ENCODE data around the gene CYBB.

The CYBB gene

GRCh38 chrX:37860721-37861120, 80.9 kb downstream of the CYBB start:
- H3K27ac ChIP-seq = no peak overlapping the region
- H3K4me2 ChIP-seq (ENCODE audit: low read length) = no peak overlapping the region
- no peaks in the 10 kb centered on the region for H3K9me3 ChIP-seq (ENCODE audit: control insufficient read depth, low read length)
- H3K9ac ChIP-seq = no peak overlapping the region
- no peaks in the 10 kb centered on the region for H3K4me1 ChIP-seq
- no peak overlapping the region for H2AFZ ChIP-seq
- no peaks in the 10 kb centered on the region for H3K36me3 ChIP-seq (ENCODE audit: control insufficient read depth, insufficient read depth, low read length)
- no peaks in the 10 kb centered on the region for H3K79me2 ChIP-seq
- TF ChIP-seq, protein P1, sequence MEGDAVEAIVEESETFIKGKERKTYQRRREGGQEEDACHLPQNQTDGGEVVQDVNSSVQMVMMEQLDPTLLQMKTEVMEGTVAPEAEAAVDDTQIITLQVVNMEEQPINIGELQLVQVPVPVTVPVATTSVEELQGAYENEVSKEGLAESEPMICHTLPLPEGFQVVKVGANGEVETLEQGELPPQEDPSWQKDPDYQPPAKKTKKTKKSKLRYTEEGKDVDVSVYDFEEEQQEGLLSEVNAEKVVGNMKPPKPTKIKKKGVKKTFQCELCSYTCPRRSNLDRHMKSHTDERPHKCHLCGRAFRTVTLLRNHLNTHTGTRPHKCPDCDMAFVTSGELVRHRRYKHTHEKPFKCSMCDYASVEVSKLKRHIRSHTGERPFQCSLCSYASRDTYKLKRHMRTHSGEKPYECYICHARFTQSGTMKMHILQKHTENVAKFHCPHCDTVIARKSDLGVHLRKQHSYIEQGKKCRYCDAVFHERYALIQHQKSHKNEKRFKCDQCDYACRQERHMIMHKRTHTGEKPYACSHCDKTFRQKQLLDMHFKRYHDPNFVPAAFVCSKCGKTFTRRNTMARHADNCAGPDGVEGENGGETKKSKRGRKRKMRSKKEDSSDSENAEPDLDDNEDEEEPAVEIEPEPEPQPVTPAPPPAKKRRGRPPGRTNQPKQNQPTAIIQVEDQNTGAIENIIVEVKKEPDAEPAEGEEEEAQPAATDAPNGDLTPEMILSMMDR (IDR thresholded peaks at IDR 0.05) = no peak
- H3K27me3 ChIP-seq (ENCODE audit: control insufficient read depth, insufficient read depth, low read length) = no peaks in the 10 kb centered on the region
- H3K4me3 ChIP-seq (ENCODE audit: low read depth, low read length) = no peak overlapping the region

DNA sequence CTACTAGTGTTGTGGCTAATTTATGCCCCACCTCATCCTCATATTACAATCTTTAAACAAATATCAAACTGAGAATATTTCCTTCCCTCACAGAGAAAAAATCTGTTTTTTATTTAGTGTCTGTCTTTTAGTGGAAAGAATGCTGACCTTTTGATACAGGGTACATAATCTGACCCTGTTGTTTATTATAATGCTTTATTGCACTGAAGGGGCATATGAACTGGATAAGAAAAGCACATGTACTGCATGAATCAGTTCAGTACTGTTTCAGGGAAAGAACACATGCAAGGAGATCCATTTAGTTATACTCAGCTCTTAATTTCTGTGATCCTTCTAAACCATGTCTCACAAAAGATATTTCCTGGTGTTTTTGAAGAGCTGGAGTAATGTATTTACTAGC, 83.0 kb downstream of the CYBB start:
- no peak overlapping the region for H2AFZ ChIP-seq
- no peak overlapping the region for H3K4me2 ChIP-seq (ENCODE audit: low read length)
- no peaks in the 10 kb centered on the region for H3K79me2 ChIP-seq
- H3K9ac ChIP-seq = no peak overlapping the region
- H3K27ac ChIP-seq = no peak overlapping the region
- H3K27me3 ChIP-seq (ENCODE audit: control insufficient read depth, insufficient read depth, low read length) = no peaks in the 10 kb centered on the region
- no peaks in the 10 kb centered on the region for H3K9me3 ChIP-seq (ENCODE audit: control insufficient read depth, low read length)
- TF ChIP-seq, protein P1 (IDR thresholded peaks at IDR 0.05) = no peak
- no peaks in the 10 kb centered on the region for H3K4me1 ChIP-seq
- H3K4me3 ChIP-seq (ENCODE audit: low read depth, low read length) = no peak overlapping the region
- H3K36me3 ChIP-seq (ENCODE audit: control insufficient read depth, insufficient read depth, low read length) = no peaks in the 10 kb centered on the region
